B cell (primary cell): Measurements from ENCODE around the gene DHH. TPM values are rescaled to one million over a fixed set of nuclear protein-coding genes. Genes with fewer than 3 reads are reported as not detected.

Experiments used
- ATAC-seq: fragments of 200-7000 bp; cut with Tn5 transposase; one replicate; pipeline ENCODE4 v1.10.0; 2021; ENCODE audit warnings: low read depth, mild to moderate bottlenecking, moderate number of reproducible peaks, moderate library complexity
- CTCF ChIA-PET: fragments of 350-600 bp; sonication (Branson Sonifier 250); formaldehyde crosslinking; loops from one replicate; lab custom pipeline; 2021; ENCODE audit warnings: antibody characterized with exemption, inconsistent platforms; lab: Charles Lee
- POLR2A ChIA-PET: fragments of 350-600 bp; sonication (Branson Sonifier 250); formaldehyde crosslinking; loops from one replicate; lab custom pipeline; 2021; ENCODE audit warnings: antibody characterized with exemption; lab: Charles Lee
- DNase-seq: peaks from one replicate; pipeline ENCODE4 v3.0.0; 2013
- H2AFZ ChIP-seq: 2 replicates; pipeline ENCODE4 v1.6.1; 2012; ENCODE audit warnings: mild to moderate bottlenecking, low read depth, low read length; ENCODE audit not compliant: insufficient read depth, poor library complexity, severe bottlenecking
- H3K27ac ChIP-seq, 2 donors: 1 replicate in 1 of 2; 2 replicates in 1 of 2; pipeline ENCODE4 v1.5.1; 2012 to 2013; ENCODE audit warnings: low read length in 2 of 2, mild to moderate bottlenecking in 2 of 2, moderate library complexity in 1 of 2
- H3K27me3 ChIP-seq, 4 experiments: fragments of 200-600 bp in 1 of 4; sonication (generic) in 1 of 4; replicated peaks in 1 of 4; 1 replicate in 2 of 4; 2 replicates in 2 of 4; pipeline versions ENCODE4 v1.6.1 to v1.7.0; 2013 to 2016; ENCODE audit warnings: low read length in 3 of 4, mild to moderate bottlenecking in 2 of 4, mixed read lengths in 1 of 4, moderate library complexity in 1 of 4; ENCODE audit not compliant: insufficient read depth in 4 of 4, control insufficient read depth in 3 of 4; ENCODE audit errors: control extremely low read depth in 1 of 4
- H3K36me3 ChIP-seq, 2 experiments: replicated peaks in 1 of 2; 1 replicate in 1 of 2; 2 replicates in 1 of 2; pipeline versions ENCODE4 v1.6.1 to v1.7.1; 2013; ENCODE audit warnings: low read length in 1 of 2; ENCODE audit not compliant: insufficient read depth in 2 of 2, control insufficient read depth in 1 of 2; ENCODE audit errors: control extremely low read depth in 1 of 2, extremely low read depth in 1 of 2
- H3K4me1 ChIP-seq, 2 donors: fragments of 200-600 bp in 1 of 2; sonication (generic) in 1 of 2; 1 replicate in 1 of 2; 2 replicates in 1 of 2; pipeline versions ENCODE4 v1.5.1 to v1.6.1; 2013 to 2017; ENCODE audit warnings: low read length in 2 of 2; ENCODE audit not compliant: control insufficient read depth in 2 of 2, insufficient read depth in 2 of 2
- H3K4me2 ChIP-seq: replicated peaks from 2 replicates; pipeline ENCODE3; 2012; ENCODE audit warnings: mild to moderate bottlenecking, low read depth, low read length; ENCODE audit not compliant: poor library complexity, severe bottlenecking
- H3K4me3 ChIP-seq, 5 experiments: fragments of 200-600 bp in 1 of 5; sonication (generic) in 1 of 5; 1 replicate in 3 of 5; 2 replicates in 2 of 5; pipeline versions ENCODE4 v1.5.1 to v1.7.0; 2011 to 2016; ENCODE audit warnings: low read length in 4 of 5, mild to moderate bottlenecking in 4 of 5, low read depth in 2 of 5, control low read depth in 1 of 5, moderate library complexity in 1 of 5; ENCODE audit not compliant: insufficient read depth in 1 of 5; ENCODE audit errors: control extremely low read depth in 1 of 5, extremely low read depth in 1 of 5
- H3K79me2 ChIP-seq: fragments of 200-600 bp; sonication (generic); one replicate; pipeline ENCODE4 v1.6.0; 2016; ENCODE audit warnings: low read length; ENCODE audit not compliant: control insufficient read depth, insufficient read depth
- H3K9ac ChIP-seq: fragments of 200-600 bp; sonication (generic); 2 replicates; pipeline ENCODE4 v1.6.1; 2017; ENCODE audit warnings: mild to moderate bottlenecking, low read length, moderate library complexity
- H3K9me3 ChIP-seq, 3 donors: one replicate each; pipeline versions ENCODE4 v1.6.1 to v1.7.1; 2013; ENCODE audit warnings: low read length in 2 of 3; ENCODE audit not compliant: control insufficient read depth in 2 of 3, insufficient read depth in 1 of 3; ENCODE audit errors: control extremely low read depth in 1 of 3
- H4K20me1 ChIP-seq: 2 replicates; pipeline ENCODE4 v1.6.0; 2012; ENCODE audit warnings: mild to moderate bottlenecking, low read length; ENCODE audit not compliant: insufficient read depth, control insufficient read depth, poor library complexity, severe bottlenecking
- H3K27ac Mint-ChIP-seq: one replicate; pipeline ENCODE4 v1.8.0; 2021; ENCODE audit warnings: mixed read lengths
- H3K27me3 Mint-ChIP-seq: one replicate; pipeline ENCODE4 v1.8.0; 2021; ENCODE audit warnings: mixed read lengths
- H3K4me1 Mint-ChIP-seq: one replicate; pipeline ENCODE4 v1.8.0; 2021; ENCODE audit warnings: mixed read lengths
- H3K4me3 Mint-ChIP-seq: one replicate; pipeline ENCODE4 v1.8.0; 2021; ENCODE audit warnings: mixed read lengths
- H3K9me3 Mint-ChIP-seq: one replicate; pipeline ENCODE4 v1.8.0; 2022; ENCODE audit warnings: mixed read lengths; ENCODE audit not compliant: insufficient read depth
- EZH2 ChIP-seq: IDR thresholded peaks from 2 replicates; pipeline ENCODE4 v1.6.1; 2012; ENCODE audit warnings: borderline replicate concordance, low read depth, mild to moderate bottlenecking, moderate library complexity, low read length; ENCODE audit not compliant: insufficient read depth, poor library complexity, severe bottlenecking
- WGBS: methylation state at CpG from one replicate; pipeline ENCODE4 v1.1.5; 2013; ENCODE audit warnings: missing lambda C conversion rate; ENCODE audit not compliant: insufficient coverage; 5-methylcytosine and 5-hydroxymethylcytosine counted together
- intact Hi-C: fragments of 100-400 bp; cut with micrococcal nuclease; formaldehyde crosslinking; loops from one replicate; pipeline ENCODE4 v1.10.0; 2022
- polyA plus RNA-seq: library from polyadenylated mRNA; depleted of rRNA; stranded (reverse); fragments of >200 nt; gene quantifications from 2 replicates; pipeline ENCODE4 v1.2.3, GENCODE V29; 2012
- total RNA-seq, 2 donors: library from RNA; stranded (reverse); fragments of 120-200 nt in 1 of 2; gene quantifications; 1 replicate in 1 of 2; 2 replicates in 1 of 2; pipeline versions ENCODE4 v1.2.3 to v1.2.4, GENCODE V29; 2013 to 2022
- TF ChIP-seq, protein P1 (sequence below): fragments of 200-600 bp; IDR thresholded peaks from one replicate; pipeline ENCODE4 v1.8.0; 2022; ENCODE audit warnings: antibody characterized with exemption, mild to moderate bottlenecking

The DHH gene
- total and polyA plus RNA-seq, 2 donors (not counting 1 experiment from before 2014, with no cell fraction given), result 0.07 to 0.81 TPM

DNA sequence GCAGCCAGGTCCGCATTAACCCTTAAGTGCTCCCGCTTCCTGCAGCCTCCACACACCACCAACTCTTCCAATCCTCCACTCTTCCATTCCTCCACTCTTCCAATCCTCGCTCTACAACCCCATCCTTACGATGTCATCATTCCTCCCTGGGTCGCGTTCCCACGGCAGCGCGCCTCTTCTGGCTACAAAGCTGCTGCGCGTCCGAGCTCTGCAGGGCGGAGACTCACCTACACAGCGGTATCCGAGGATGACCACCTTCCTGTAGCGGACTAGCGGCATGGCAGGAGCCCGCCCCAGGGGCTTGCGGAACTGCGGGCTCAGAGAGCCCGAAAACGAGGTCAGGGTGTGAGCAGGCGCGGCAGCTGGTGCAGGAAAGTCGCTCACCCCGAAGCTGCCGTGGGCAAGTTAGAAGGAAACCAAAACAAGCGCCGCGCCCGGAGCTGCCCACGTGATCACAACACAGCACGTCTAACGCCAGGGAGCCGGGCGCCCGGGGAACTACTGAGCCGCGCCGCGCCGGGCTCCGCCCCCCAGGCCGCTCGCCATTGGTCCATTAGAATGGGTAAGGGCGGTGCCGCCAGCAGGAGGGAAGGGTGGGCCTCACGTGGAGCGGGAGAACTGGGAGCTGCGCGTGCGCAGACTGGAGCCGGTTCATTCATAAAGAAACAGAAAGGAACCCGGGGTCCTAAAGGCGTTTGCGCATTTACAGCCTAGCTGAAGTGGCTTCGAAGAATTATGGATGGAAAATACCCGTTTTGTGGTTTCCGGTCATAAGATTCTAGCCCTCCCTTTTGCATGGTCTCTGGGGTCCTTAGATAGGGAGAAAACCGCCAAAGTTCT lies 24.9 kb downstream of the DHH start, which contains the start of gene RHEBL1:
Gene RHEBL1 (minus strand): TSS at position 473 of the 840 bp plus-strand sequence. CDS start 194 bp downstream, at position 279.
- Histone ChIP-seq H3K9me3 (no peaks in the 10 kb centered on the region), H4K20me1 (no peaks in the 10 kb centered on the region), H3K4me2 (peak within 1 kb of the TSS; percentile 91), H3K36me3 (peaks cover 0 to 7% of the 10 kb centered on the region in 2 experiments), H3K4me1 (peaks cover 10 to 15% of the 10 kb centered on the region in 2 donors), H3K27me3 (no peaks in the 10 kb centered on the region), H2AFZ (peak within 1 kb of the TSS; percentile 98), H3K9ac (peak within 1 kb of the TSS; percentile 90), H3K79me2 (peaks cover 10% of the 10 kb centered on the region), H3K27ac (peak within 1 kb of the TSS; percentile 61 to 92), H3K4me3 (peak within 1 kb of the TSS; percentile 69 to 96 (median 87))
- peak; percentile 100 for ATAC-seq
- no peaks in the 10 kb centered on the region for H3K9me3 Mint-ChIP-seq
- no peak for TF ChIP-seq EZH2
- TF ChIP-seq, protein P1, sequence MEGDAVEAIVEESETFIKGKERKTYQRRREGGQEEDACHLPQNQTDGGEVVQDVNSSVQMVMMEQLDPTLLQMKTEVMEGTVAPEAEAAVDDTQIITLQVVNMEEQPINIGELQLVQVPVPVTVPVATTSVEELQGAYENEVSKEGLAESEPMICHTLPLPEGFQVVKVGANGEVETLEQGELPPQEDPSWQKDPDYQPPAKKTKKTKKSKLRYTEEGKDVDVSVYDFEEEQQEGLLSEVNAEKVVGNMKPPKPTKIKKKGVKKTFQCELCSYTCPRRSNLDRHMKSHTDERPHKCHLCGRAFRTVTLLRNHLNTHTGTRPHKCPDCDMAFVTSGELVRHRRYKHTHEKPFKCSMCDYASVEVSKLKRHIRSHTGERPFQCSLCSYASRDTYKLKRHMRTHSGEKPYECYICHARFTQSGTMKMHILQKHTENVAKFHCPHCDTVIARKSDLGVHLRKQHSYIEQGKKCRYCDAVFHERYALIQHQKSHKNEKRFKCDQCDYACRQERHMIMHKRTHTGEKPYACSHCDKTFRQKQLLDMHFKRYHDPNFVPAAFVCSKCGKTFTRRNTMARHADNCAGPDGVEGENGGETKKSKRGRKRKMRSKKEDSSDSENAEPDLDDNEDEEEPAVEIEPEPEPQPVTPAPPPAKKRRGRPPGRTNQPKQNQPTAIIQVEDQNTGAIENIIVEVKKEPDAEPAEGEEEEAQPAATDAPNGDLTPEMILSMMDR, result no peak
- no peaks in the 10 kb centered on the region for H3K27me3 Mint-ChIP-seq
- peaks cover 19% of the 10 kb centered on the region for H3K4me1 Mint-ChIP-seq
- DNase-seq, result peak; percentile 99
- peak within 1 kb of the TSS; percentile 86 for H3K27ac Mint-ChIP-seq
- H3K4me3 Mint-ChIP-seq, result peak within 1 kb of the TSS; percentile 94
- intact Hi-C loops, result loop anchor here (1.0 to 10.0 kb wide), 7 partner anchors 9 to 355 kb away; partner anchors contain the start of genes CCNT1, KMT2D, LMBR1L and PRKAG1
- under 1% methylated on average over 59 of the region's 60 CpGs for WGBS
- CTCF ChIA-PET, result interaction anchor here (0.5 to 11.4 kb wide), 13 partner anchors 9 to 297 kb away, joined by 3 to 144 read pairs (median 4); partner anchors contain the start of genes KMT2D and SPATS2
- POLR2A ChIA-PET, result interaction anchor here (0.5 to 2.2 kb wide), 11 partner anchors 9 to 1404 kb away, joined by 3 to 12 read pairs (median 4); partner anchors contain the start of genes DHH, KMT2D, LMBR1L and TUBA1A
